ENCODE results near the gene PIPOX.

DNA sequence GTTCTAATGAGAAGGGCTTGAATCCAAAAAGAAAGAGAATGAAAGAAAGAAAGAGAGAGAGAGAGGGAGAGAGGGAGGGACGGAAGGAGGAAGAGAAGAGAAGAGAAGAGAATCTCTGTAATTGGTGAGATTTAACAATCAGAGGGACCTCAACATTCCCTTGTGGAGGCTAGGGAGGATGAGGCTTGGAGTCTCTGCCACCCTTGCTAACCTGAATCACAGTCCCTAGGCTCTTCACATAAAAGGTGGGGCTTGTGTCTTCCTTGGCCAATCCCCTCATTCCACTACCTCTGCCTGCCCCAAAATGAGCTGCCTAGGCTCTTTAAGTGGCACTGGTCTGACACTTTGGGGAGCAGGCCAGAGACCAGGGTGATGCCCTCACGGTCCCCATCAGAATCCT is 30.1 kb downstream of the PIPOX start:
- TF ChIP-seq CTCF (conservative IDR thresholded peaks at IDR 0.05 in 1 of 2, IDR thresholded peaks at IDR 0.05 in 1 of 2; ENCODE audit: extremely low read depth in 1 of 2, insufficient read depth in 1 of 2, low read depth in 1 of 2, low read length in 2 of 2) (no peak), EZH2 (IDR thresholded peaks at IDR 0.05; ENCODE audit: borderline replicate concordance, low read length) (no peak)

Data from mammary epithelial cell (primary cell).